GM12891 (cell line): ENCODE results near the gene SERPINB2.

Experiments used
- POLR2A ChIP-seq: IDR thresholded peaks from 2 replicates; pipeline ENCODE4 v1.6.1; 2011; ENCODE audit warnings: low read depth, low read length, control low read depth
- POLR2AphosphoS5 ChIP-seq: IDR thresholded peaks from 2 replicates; pipeline ENCODE4 v1.6.1; 2011; ENCODE audit warnings: low read depth, low read length, control low read depth

DNA sequence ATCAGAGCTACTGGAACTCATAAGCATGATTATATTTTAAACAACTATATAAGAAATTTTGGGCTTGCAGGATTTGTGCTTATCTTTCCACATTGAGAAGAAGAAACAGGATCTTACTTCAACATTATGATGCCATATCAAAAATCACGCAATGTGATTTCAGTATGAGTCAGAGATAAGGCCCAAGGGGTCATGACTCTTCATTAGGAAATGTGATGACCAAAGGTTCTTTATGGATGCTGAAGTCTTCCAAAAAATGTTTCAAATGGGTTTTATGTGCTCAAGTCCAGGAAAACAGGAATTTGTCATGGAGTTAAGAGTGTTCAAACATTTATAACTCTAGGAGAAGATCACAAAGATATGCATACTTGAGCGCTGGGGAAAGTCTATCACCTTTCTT lies 7.8 kb upstream of the SERPINB2 start:
- no peak for TF ChIP-seq POLR2A
- no peak for TF ChIP-seq POLR2AphosphoS5
